Measurements from ENCODE around the gene AEN.
"Not testable (repeated sequence)": the region's sequence is repeated elsewhere in the genome, so short reads cannot be mapped to it uniquely, and the experiment has no call there.

Gene AEN

GRCh38 chr15:88615303-88616107 lies 5.6 kb upstream of the AEN start:
- no peak for DNase-seq

DNA sequence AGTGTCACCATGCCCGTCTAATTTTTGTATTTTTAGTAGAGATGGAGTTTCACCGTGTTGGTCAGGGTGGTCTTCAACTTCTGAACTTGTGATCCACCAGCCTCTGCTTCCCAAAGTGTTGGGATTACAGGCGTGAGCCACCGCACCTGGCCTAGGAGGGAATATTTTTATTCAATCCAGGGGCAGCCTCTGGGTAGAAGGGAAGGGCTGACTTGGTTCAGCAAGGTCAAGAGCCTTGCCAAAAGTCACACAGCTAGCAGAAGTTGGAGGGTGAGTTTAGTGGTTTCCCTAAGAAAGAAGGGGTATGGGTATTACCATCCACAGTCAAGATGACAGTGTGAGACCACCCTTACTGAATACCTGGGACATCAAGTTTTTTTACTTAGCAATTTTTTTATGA lies 4.9 kb upstream of the AEN start:
- no peak for DNase-seq

DNA sequence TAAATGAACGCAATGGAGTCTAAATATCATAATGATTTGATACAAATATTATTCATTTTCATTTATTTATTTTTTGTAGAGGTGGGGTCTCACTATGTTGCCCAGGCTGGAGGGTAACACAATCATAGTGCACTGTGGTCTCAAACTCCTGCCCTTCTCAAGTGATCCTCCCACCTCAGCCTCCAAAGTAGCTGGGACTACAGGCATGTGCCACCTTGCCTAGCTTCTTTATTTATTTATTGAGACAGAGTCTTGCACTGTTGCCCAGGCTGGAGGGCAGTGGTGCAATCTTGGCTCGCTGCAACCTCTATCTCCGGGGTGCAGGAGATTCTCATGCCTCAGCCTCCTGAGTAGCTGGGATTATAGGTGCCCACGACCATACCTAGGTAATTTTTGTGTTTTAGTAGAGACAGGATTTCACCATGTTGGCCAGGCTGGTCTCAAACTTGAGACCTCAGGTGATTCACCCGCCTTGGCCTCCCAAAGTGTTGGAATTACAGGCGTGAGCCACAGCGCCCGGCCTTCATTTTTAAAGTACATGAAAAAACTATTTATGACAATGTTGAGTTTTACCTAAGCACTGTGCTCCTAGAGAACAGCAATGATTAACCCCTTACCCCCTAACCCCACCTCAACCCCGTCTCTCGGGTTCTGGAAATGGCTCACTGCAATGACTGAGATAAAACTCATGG lies 4.0 kb upstream of the AEN start:
- no peak for DNase-seq

DNA sequence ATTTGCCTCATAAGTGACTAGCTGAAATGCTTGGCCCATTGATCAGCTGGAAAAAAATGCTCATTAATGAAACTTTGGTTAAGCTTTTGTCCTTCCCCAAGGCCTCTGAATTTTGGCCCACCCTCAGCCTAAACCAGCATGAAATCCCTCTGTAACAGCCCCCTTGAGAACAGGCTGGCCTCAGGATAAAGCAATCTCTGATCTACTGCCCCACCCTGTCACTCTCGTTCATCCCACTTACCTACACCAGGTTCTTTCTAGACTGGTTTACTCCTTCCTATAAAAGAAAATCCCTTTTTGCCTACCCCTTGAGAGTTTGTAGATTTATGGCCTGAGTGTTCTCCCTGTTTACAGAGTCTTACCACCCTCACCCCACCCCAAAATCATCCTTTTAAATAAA lies 3.4 kb upstream of the AEN start:
- no peak for DNase-seq

DNA sequence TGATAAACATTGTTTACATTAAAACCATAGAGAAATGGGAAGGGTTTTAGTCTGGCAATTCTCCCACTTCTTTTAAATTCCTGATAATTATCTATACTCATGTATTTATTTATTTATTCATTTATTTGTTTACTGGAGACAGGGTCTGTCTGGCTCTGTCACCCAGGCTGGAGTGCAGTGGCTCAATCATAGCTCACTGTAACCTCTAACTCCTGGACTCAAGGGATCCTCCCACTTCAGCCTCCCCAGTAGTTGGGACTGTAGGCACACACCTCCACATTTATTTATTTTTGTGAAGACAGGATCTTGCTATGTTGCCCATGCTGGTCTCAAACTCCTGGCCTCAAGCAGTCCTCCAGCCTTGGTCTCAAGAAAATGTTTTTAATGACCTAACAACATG lies 2.5 kb upstream of the AEN start:
- DNase-seq, result no peak

- no peak for DNase-seq
These were observed 1.3 kb upstream of the AEN start for GRCh38 chr15:88619796-88620195.

DNA sequence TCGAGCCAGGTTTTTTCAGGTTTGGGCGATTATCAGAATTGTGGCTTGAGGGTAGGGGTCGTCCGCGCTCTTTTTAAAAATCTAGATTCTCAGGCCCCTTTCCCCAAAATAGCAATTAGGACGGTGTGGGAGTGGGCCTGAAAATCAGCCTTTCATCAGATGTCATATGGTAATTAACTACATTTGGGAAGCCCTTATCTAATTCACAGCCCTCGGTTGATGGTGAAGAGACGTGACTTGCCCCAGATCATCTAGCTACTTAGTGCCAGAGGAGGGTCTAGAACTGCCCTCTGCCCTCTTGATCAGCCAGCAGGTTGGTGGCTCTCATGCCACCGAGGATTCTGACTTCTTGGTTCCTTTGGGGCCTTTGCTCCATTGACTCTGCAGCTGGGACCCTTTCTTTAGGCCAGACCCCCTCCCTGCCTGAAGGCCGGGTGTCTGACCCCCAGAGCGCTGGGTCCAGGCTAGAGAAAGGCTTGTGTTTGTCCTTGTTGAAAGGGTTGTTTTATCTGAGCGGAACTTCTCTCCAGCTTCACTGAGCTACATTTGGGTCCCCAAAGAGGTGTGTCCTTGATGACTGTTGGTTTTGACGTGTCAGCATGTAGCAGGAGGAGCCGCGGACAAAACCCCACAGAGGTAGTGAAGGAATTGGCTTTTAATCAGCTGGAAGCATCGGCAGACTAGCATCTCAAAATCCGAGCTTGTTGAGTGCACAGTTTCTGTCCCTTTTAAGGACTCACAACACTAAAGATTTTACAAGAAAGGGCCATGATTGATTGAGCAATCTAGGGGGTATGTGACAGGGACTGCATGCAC lies 857 bp downstream of the AEN start:
- no peak for DNase-seq

DNA sequence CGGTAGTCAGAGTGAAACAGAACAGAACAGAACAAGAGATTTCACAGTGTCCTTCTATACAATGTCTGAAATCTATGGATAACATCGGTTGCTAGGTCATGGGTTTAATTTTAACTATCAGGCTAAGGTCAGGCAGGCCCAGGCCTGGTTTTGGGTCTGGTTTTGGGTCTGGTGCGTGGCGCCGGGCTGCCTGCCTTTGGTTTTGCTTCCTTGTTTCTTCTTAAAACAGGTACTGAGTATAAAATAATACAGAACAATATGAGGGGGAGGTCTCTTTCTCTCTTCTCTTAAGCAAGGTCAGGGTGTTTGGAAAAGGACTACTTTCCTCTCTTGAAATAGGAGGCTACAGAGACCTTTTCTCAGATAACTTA lies 1.4 kb downstream of the AEN start:
- no peak for DNase-seq

- no peak for DNase-seq
These were observed 1.9 kb downstream of the AEN start for GRCh38 chr15:88623061-88623460.

GRCh38 chr15:88623632-88624031 lies 2.5 kb downstream of the AEN start:
- DNase-seq, result no peak

DNA sequence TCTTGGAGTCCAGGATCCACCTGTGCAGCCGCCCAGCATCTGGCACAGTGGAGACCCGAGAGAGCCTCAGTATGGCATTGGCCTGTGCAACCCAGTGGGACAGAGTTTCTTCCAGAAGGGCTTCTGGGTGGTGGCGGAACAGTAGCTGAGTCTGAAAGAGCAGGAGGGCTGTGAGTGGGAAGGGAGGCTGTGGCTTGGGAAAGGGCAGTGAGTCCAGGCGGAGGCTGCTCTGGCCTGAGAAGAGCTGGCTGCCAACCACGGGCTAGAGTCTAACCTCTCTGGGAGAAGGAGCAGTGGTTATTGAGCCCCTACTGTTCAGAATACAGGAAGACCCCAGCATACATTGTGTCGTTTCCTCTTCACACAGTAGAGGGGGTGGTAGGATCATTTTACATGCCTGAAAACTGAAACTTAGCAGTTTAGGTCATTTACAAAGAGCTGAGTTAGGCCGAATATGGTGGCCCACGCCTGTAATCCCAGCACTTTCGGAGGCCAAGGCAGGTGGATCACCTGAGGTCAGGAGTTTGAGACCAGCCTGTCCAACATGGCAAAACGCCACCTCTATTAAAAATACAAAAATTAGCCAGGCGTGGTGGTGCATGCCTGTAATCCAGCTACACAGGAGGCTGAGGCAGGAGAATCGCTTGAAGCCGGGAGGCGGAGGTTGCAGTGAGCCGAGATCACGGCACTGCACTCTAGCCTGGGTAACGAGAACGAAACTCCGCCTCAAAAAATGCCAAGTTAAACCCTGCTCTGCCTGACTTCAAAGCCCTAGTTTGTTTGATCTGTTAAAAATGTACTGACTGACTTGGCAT lies 3.2 kb downstream of the AEN start:
- DNase-seq, result no peak

DNA sequence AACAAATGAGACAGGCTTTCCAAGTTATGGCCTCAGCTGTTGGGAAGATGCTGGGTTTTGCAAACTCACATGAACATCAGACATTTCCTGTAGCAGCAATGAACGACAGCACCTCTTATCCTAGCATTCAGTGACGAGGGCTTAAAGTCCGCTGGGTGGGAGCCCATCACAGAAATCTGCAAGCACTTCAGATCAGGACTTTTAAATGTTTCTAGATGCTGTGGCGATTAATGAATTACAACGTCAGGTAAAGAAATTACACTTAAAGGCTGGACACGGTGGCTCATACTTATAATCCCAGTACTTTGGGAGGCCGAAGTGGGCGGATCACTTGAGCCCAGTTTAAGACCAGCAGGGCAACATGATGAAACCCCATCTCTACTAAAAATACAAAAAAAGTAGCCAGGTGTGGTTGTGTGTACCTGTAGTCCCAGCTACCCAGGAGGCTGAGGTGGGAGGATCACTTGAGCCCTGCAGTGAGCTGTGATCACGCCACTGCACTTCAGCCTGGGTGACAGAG lies 3.9 kb downstream of the AEN start:
- no peak for DNase-seq

DNA sequence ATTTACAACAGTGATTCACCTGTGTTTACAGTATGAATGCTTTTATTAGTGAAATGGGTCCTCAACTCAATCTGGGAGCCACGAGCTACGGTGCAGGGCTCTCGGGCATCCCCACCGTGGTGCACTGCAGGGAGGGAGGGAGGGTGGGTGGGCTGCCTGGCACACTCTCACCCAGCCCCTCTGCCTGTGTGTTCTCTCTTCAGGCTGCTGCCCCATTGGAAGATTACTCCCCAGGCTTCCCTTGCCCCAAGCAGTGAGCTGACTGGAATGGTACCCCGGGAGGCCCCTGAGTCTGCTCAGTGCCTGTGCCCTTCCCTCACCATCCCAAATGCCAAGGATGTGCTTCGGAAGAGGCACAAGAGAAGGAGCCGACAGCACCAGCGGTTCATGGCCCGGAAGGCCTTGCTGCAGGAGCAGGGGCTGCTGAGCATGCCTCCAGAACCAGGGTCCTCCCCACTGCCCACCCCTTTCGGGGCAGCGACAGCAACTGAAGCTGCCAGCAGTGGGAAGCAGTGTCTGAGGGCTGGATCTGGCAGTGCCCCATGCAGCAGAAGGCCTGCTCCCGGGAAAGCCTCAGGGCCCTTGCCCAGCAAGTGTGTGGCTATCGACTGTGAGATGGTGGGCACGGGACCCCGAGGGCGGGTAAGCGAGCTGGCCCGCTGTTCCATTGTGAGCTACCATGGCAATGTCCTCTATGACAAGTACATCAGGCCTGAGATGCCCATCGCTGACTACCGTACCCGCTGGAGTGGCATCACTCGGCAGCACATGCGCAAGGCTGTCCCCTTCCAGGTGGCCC lies 5.0 kb downstream of the AEN start:
- DNase-seq, result no peak

DNA sequence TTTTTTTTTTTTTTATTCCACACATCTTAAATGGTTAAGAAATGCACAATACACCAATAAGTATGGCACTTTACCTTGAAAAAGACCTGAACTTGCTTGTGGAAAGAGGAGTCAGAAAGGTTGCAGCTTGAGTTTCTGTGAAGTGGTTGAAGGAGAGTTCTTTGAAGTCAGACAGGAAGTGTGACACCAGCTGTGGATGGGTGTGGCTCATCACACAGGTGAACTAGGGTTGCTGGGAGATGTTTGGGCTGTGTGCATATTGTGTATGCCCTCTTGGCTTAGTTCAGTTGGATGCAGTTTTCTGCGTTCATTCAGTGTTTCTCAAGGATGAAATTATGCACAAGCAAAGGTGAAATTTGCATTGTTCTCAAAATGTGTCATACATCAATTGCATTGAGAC lies 6.3 kb downstream of the AEN start:
- DNase-seq, result no peak

DNA sequence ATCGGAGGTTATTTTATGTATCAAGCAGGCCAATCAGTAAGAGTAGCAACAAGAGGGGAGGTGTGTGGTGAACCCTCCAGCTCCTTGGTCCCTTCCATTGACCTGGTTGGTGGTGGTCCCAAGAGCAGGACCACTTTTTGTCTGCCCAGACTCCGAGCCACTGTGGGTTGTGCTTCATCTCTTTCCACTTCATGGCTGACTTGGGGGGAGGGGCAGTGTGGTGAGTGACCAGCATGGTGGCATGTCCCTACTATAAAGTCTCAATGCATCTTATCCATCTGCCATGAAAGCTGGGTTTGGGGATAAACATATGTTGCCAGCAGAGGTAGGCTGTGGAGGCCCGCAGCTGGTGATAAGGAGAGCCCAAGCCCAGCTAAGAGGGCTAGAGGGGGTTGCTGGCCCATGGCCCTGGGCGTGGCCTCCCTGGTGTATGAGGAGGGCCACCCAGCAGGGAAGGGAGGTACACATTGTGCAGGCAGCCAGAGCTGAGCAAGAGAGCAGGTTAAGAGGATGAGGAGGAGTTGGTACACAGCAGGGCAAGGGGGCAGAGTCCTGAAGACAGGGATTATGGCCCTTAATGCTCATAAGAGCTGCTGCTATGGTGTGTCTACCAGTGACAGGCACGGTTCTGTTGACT lies 7.0 kb downstream of the AEN start:
- no peak for DNase-seq

DNA sequence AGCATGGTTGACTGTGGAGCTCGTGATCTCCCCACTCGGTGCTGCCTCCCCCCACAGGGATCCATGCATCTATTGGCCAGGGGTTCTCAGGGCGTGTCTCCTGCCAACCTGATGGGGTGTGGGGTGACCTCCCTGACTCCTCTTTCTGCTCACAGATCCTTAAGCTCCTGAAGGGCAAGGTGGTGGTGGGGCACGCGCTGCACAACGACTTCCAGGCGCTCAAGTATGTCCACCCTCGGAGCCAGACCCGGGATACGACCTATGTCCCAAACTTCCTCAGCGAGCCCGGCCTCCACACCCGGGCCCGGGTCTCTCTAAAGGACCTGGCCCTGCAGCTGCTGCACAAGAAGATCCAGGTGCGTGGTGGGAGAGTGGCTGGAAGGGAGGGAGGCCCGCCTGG lies 7.9 kb downstream of the AEN start:
- DNase-seq, result no peak

- no peak for DNase-seq
These were observed 9.1 kb downstream of the AEN start for GRCh38 chr15:88630141-88630721.

- no peak for DNase-seq
These were observed 9.8 kb downstream of the AEN start for GRCh38 chr15:88630798-88631463.

DNA sequence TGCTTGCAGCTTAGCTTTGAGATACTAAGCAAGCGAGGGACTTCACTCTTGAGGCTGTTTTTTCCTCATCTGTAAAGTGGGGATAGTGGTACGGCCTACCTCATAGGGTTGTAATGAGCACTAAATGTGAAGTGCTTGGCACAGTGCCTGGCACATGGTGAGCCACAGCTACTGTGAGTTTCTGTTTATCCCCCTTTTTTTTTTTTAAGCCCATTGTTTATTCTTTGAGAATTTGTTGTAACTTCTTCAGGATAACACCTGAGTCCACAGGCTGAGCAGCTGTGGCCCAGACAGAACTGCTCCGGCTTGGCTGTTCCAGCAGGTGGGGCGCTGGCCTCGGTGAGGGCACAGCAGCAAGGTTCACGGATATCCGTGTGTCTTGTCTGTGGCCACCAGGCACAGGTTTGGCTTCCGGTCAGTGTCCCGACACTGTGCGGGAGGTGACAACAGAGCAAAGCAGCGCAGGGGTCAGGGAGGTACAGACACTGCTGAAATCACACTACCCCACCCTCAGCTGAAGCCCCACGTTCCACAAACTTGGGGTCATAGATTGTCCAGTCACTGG lies 10.4 kb downstream of the AEN start:
- no peak for DNase-seq

DNA sequence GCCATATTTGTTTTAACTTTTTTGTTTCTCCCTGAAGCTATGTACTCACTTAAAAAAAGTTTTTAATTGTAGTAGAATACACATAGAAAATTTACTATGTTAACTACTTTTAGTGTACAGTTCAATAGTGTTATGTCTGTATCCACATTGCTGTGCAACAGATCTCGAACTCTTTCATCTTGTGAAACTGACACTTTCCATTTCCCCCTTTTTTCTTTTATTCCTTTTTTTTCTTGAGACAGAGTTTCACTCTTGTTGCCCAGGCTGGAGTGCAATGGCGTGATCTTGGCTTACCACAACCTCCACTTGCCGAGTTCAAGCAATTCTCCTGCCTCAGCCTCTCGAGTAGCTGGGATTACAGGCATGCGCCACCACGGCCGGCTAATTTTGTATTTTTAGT lies 11.7 kb downstream of the AEN start:
- not testable (repeated sequence) for DNase-seq
